Right lung (tissue), 5 donors: ENCODE results near the gene MAP7D3. TPM values are rescaled to one million over a fixed set of nuclear protein-coding genes. Genes with fewer than 3 reads are reported as not detected.
"Not testable (repeated sequence)": the region's sequence is repeated elsewhere in the genome, so short reads cannot be mapped to it uniquely, and the experiment has no call there.

Source experiments
- DNase-seq, 2 donors: peaks; one replicate each; pipeline ENCODE4 v3.0.0-alpha.2; 2013
- polyA plus RNA-seq, 5 donors: library from polyadenylated mRNA; unstranded; fragments of 120-200 nt; gene quantifications; one replicate each; pipeline versions ENCODE4 v1.2.1 to v1.2.3, GENCODE V29; 2013; ENCODE audit warnings: inconsistent platforms in 1 of 5, low replicate concordance in 1 of 5; ENCODE audit not compliant: insufficient read length in 5 of 5, insufficient read depth in 1 of 5

Gene MAP7D3
- polyA plus RNA-seq, 5 donors: 13.7 to 19.1 (median 16.9) TPM

GRCh38 chrX:136182414-136182813, 68.8 kb downstream of the MAP7D3 start:
- DNase-seq: peak; percentile 75 to 87

- no peak for DNase-seq
Measured at GRCh38 chrX:136179133-136179532, 72.1 kb downstream of the MAP7D3 start.

- DNase-seq: peak; percentile 50 to 64
Measured at GRCh38 chrX:136176399-136176825, 74.8 kb downstream of the MAP7D3 start.

GRCh38 chrX:136171420-136171819, 79.8 kb downstream of the MAP7D3 start:
- DNase-seq: no peak

- DNase-seq: no peak
Measured at GRCh38 chrX:136170139-136170800, 80.9 kb downstream of the MAP7D3 start.

GRCh38 chrX:136168929-136169735, 82.1 kb downstream of the MAP7D3 start:
- peak; percentile 75 to 85 for DNase-seq

- not testable (repeated sequence) for DNase-seq
Measured at GRCh38 chrX:136167989-136168388, 83.2 kb downstream of the MAP7D3 start.

GRCh38 chrX:136166221-136166855, 84.9 kb downstream of the MAP7D3 start:
- no peak for DNase-seq

- no peak for DNase-seq
Measured at GRCh38 chrX:136165406-136165805, 85.8 kb downstream of the MAP7D3 start.

- DNase-seq: no peak
Measured at GRCh38 chrX:136163689-136164088, 87.5 kb downstream of the MAP7D3 start.

Other genes with a start within 250 kb of the MAP7D3 start
- gene FHL1, start 103.9 kb downstream of the MAP7D3 start, polyA plus RNA-seq: 100 to 1,000 TPM; 253 to 309 (median 268) TPM
- not detected for gene ADGRG4, start 49.6 kb upstream of the MAP7D3 start, polyA plus RNA-seq
- gene BRS3, start 236.5 kb upstream of the MAP7D3 start, polyA plus RNA-seq: under 1 TPM in 3 of 5 donors, not detected in 2; 0.06 to 0.08 (median 0.07) TPM
- 100 to 1,000 TPM in 2 of 5 donors, 10 to 100 TPM in 3; 74.5 to 111 (median 99.6) TPM for gene HTATSF1, start 246.2 kb upstream of the MAP7D3 start, polyA plus RNA-seq